Measurements from ENCODE around the gene USP5. TPM values are rescaled to one million over a fixed set of nuclear protein-coding genes. Genes with fewer than 3 reads are reported as not detected.

Gene USP5
- total and polyA plus RNA-seq, 2 donors (not counting 3 experiments of a cell fraction or from before 2014, with no cell fraction given), result 68.9 to 135 TPM

DNA sequence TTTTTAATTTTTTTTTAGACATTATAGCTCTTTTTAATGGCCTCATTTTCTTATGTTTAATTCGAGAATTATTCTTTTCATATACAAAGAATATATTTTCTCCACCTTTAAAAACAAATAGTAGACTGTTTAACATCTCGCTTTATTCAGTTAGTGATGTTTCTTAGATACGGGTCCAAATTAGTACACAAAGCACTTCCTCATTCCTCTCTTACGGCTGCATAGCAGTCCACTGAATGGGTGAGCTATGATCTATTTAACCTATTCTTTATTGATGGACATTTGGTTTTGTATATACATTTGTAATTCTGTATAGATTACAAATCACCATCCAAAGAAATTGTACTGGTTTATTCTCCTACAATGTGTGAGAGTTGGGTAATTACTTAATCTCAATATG lies 38.6 kb upstream of the USP5 start:
- Histone ChIP-seq H3K36me3 (ENCODE audit: control insufficient read depth in 2 of 2, extremely low read depth in 1 of 2, insufficient read depth in 2 of 2, low read length in 2 of 2) (no peaks in the 10 kb centered on the region), H3K79me2 (ENCODE audit: control insufficient read depth, insufficient read depth, low read length) (no peaks in the 10 kb centered on the region), H3K27ac (ENCODE audit: insufficient read depth, low read depth, low read length) (no peak overlapping the region), H3K4me3 (replicated peaks in 1 of 3; ENCODE audit: insufficient read depth in 1 of 3, low read depth in 1 of 3, low read length in 3 of 3) (no peak overlapping the region), H2AFZ (ENCODE audit: low read depth, low read length) (no peak overlapping the region), H3K4me1 (ENCODE audit: control insufficient read depth, extremely low read depth, insufficient read depth, low read length) (no peaks in the 10 kb centered on the region), H3K27me3 (ENCODE audit: control insufficient read depth in 2 of 2, insufficient read depth in 2 of 2, low read length in 2 of 2) (peaks cover 0 to 11% of the 10 kb centered on the region in 2 experiments), H3K9me3 (replicated peaks; ENCODE audit: control insufficient read depth, insufficient read depth, low read length) (no peaks in the 10 kb centered on the region), H3K4me2 (ENCODE audit: insufficient read depth, low read length) (no peak overlapping the region), H3K9ac (replicated peaks; ENCODE audit: extremely low read depth, insufficient read depth, low read length) (no peak overlapping the region), H4K20me1 (replicated peaks; ENCODE audit: control insufficient read depth, extremely low read depth, insufficient read depth, low read length) (no peaks in the 10 kb centered on the region), H3K9me1 (replicated peaks; ENCODE audit: control insufficient read depth, extremely low read depth, insufficient read depth, low read length) (no peaks in the 10 kb centered on the region)
- POLR2A ChIA-PET, result no interaction called here
- BruUV-seq (replicated peaks), result no TSS peak
- TF ChIP-seq JUN (IDR thresholded peaks at IDR 0.05; ENCODE audit: borderline replicate concordance, insufficient read depth, insufficient read length, low read depth), result no peak
- TF ChIP-seq POLR2A (IDR thresholded peaks at IDR 0.05; ENCODE audit: low read depth, low read length), result no peak
- no peak for TF ChIP-seq POLR2AphosphoS5 (IDR thresholded peaks at IDR 0.05; ENCODE audit: insufficient read depth, low read depth, low read length)
- no peak for TF ChIP-seq EZH2 (IDR thresholded peaks at IDR 0.05; ENCODE audit: borderline replicate concordance, low read depth, low read length, severe bottlenecking)
- no peak for TF ChIP-seq FOS (IDR thresholded peaks at IDR 0.05; ENCODE audit: borderline replicate concordance, insufficient read depth, low read length)
- TF ChIP-seq, protein P1, sequence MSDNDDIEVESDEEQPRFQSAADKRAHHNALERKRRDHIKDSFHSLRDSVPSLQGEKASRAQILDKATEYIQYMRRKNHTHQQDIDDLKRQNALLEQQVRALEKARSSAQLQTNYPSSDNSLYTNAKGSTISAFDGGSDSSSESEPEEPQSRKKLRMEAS (IDR thresholded peaks at IDR 0.05; ENCODE audit: insufficient read depth, insufficient read length), result no peak
- no peak for TF ChIP-seq GATA2 (IDR thresholded peaks at IDR 0.05; ENCODE audit: insufficient read depth, insufficient read length, low read depth, low read length)
- intact Hi-C loops (cut with micrococcal nuclease) (no loop called here), dilution Hi-C loops (cut with MboI; ENCODE audit: extremely low pct_ligation_motif_present, low sequenced_read_pairs) (no loop called here)
- CTCF ChIA-PET, result interaction anchor here (0.9 to 2.7 kb wide), 6 partner anchors 8 to 47 kb away, joined by 3 to 11 read pairs (median 5); partner anchors contain the start of genes GPR162 and PTMS
- DNase-seq (ENCODE audit: low read depth, low spot score), result no peak
- no peak for FAIRE-seq

DNA sequence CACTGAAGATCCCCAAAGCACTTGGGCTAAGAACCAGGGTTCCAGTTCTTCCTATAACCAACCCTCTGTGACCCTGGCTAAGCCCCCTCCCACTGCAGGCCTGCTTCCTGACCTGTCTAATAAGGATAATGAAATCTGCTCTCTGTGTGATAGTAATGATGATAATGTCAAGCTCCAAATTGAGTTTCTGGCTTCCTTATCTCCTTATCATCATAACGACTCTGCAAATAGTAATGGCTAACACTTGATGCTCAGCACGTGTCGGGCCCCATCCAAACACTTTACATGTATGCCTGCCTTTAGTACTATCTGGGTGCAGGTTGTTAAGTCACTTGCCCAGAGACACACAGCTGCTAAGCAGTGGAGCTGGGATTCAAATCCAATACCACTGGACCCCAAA lies 35.4 kb upstream of the USP5 start:
- dilution Hi-C loops (cut with MboI; ENCODE audit: extremely low pct_ligation_motif_present, low sequenced_read_pairs), result no loop called here

More for the DNA sequence above, 35.4 kb upstream of the USP5 start:
- H3K27me3 ChIP-seq (ENCODE audit: control insufficient read depth in 2 of 2, insufficient read depth in 2 of 2, low read length in 2 of 2), result peaks cover 0 to 2% of the 10 kb centered on the region in 2 experiments
- H3K4me1 ChIP-seq (ENCODE audit: control insufficient read depth, extremely low read depth, insufficient read depth, low read length), result peaks cover 8% of the 10 kb centered on the region
- POLR2A ChIA-PET, result no interaction called here
- H3K79me2 ChIP-seq (ENCODE audit: control insufficient read depth, insufficient read depth, low read length), result no peaks in the 10 kb centered on the region
- no peak overlapping the region for H3K4me2 ChIP-seq (ENCODE audit: insufficient read depth, low read length)
- FAIRE-seq (no peak), DNase-seq (ENCODE audit: low read depth, low spot score) (no peak)
- H3K9me1 ChIP-seq (replicated peaks; ENCODE audit: control insufficient read depth, extremely low read depth, insufficient read depth, low read length), result no peaks in the 10 kb centered on the region
- no TSS peak for BruUV-seq (replicated peaks)
- H3K4me3 ChIP-seq (replicated peaks in 1 of 3; ENCODE audit: insufficient read depth in 1 of 3, low read depth in 1 of 3, low read length in 3 of 3), result no peak overlapping the region
- no peak overlapping the region for H3K9ac ChIP-seq (replicated peaks; ENCODE audit: extremely low read depth, insufficient read depth, low read length)
- H2AFZ ChIP-seq (ENCODE audit: low read depth, low read length), result no peak overlapping the region
- no peaks in the 10 kb centered on the region for H3K36me3 ChIP-seq (ENCODE audit: control insufficient read depth in 2 of 2, extremely low read depth in 1 of 2, insufficient read depth in 2 of 2, low read length in 2 of 2)
- no peaks in the 10 kb centered on the region for H3K9me3 ChIP-seq (replicated peaks; ENCODE audit: control insufficient read depth, insufficient read depth, low read length)
- H3K27ac ChIP-seq (ENCODE audit: insufficient read depth, low read depth, low read length), result no peak overlapping the region
- intact Hi-C loops (cut with micrococcal nuclease), result no loop called here
- CTCF ChIA-PET, result interaction anchor here (1.0 kb wide), 1 partner anchor 63 kb away, joined by 3 read pairs; the partner anchor contains the start of gene MLF2
- TF ChIP-seq POLR2A (IDR thresholded peaks at IDR 0.05; ENCODE audit: low read depth, low read length) (no peak), JUN (IDR thresholded peaks at IDR 0.05; ENCODE audit: borderline replicate concordance, insufficient read depth, insufficient read length, low read depth) (no peak), MYC (IDR thresholded peaks at IDR 0.05; ENCODE audit: low read depth, low read length) (no peak), GATA2 (IDR thresholded peaks at IDR 0.05; ENCODE audit: insufficient read depth, insufficient read length, low read depth, low read length) (no peak), POLR2AphosphoS5 (IDR thresholded peaks at IDR 0.05; ENCODE audit: insufficient read depth, low read depth, low read length) (no peak), EZH2 (IDR thresholded peaks at IDR 0.05; ENCODE audit: borderline replicate concordance, low read depth, low read length, severe bottlenecking) (no peak), FOS (IDR thresholded peaks at IDR 0.05; ENCODE audit: borderline replicate concordance, insufficient read depth, low read length) (no peak)
- TF ChIP-seq, protein P2, sequence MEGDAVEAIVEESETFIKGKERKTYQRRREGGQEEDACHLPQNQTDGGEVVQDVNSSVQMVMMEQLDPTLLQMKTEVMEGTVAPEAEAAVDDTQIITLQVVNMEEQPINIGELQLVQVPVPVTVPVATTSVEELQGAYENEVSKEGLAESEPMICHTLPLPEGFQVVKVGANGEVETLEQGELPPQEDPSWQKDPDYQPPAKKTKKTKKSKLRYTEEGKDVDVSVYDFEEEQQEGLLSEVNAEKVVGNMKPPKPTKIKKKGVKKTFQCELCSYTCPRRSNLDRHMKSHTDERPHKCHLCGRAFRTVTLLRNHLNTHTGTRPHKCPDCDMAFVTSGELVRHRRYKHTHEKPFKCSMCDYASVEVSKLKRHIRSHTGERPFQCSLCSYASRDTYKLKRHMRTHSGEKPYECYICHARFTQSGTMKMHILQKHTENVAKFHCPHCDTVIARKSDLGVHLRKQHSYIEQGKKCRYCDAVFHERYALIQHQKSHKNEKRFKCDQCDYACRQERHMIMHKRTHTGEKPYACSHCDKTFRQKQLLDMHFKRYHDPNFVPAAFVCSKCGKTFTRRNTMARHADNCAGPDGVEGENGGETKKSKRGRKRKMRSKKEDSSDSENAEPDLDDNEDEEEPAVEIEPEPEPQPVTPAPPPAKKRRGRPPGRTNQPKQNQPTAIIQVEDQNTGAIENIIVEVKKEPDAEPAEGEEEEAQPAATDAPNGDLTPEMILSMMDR (IDR thresholded peaks at IDR 0.05; ENCODE audit: extremely low read depth in 1 of 2, insufficient read depth in 1 of 2, low read depth in 1 of 2, low read length in 2 of 2), result no peak
- TF ChIP-seq, protein P1 (IDR thresholded peaks at IDR 0.05; ENCODE audit: insufficient read depth, insufficient read length), result no peak
- no peaks in the 10 kb centered on the region for H4K20me1 ChIP-seq (replicated peaks; ENCODE audit: control insufficient read depth, extremely low read depth, insufficient read depth, low read length)
